Endothelial cell of umbilical vein (primary cell): ENCODE data around the gene SENP5. TPM values are rescaled to one million over a fixed set of nuclear protein-coding genes. Genes with fewer than 3 reads are reported as not detected.

ENCODE experiments used
- BruUV-seq: library from RNA; stranded (reverse); fragments of 400-500 nt; replicated peaks from 2 replicates; lab custom pipeline; 2021; lab: Mats Ljungman, UMichigan
- CTCF ChIA-PET: fragments of 300-600, 350-600 bp; sonication (Branson Sonifier 250); formaldehyde crosslinking; loops from one replicate; lab custom pipeline; 2021; ENCODE audit warnings: antibody characterized with exemption, inconsistent platforms; lab: Charles Lee
- POLR2A ChIA-PET: fragments of 300-600, 350-600 bp; sonication (Branson Sonifier 250); formaldehyde crosslinking; loops from one replicate; lab custom pipeline; 2021; ENCODE audit warnings: antibody characterized with exemption, inconsistent platforms; lab: Charles Lee
- DNase-seq: peaks from one replicate; pipeline ENCODE4 v3.0.0-alpha.2; 2011; ENCODE audit warnings: low read depth, low spot score
- FAIRE-seq: peaks from 2 replicates; lab custom pipeline; 2011; peaks lifted over from hg19 to GRCh38; lab: Jason Lieb, UNC
- H2AFZ ChIP-seq: 2 replicates; pipeline ENCODE4 v1.6.0; 2012; ENCODE audit warnings: low read depth, low read length, control low read depth, inconsistent platforms
- H3K27ac ChIP-seq: 2 replicates; pipeline ENCODE4 v1.5.1; 2011; ENCODE audit warnings: low read depth, mild to moderate bottlenecking, control low read depth, low read length, moderate library complexity; ENCODE audit not compliant: insufficient read depth
- H3K27me3 ChIP-seq, 2 experiments: 2 replicates each; pipeline versions ENCODE4 v1.6.0 to v1.6.1; 2011; ENCODE audit warnings: low read length in 2 of 2, mixed read lengths in 1 of 2; ENCODE audit not compliant: control insufficient read depth in 2 of 2, insufficient read depth in 2 of 2
- H3K36me3 ChIP-seq, 2 experiments: 2 replicates in 1 of 2; 3 replicates in 1 of 2; pipeline ENCODE4 v1.5.1; 2011; ENCODE audit warnings: low read length in 2 of 2, mild to moderate bottlenecking in 1 of 2, moderate library complexity in 1 of 2; ENCODE audit not compliant: control insufficient read depth in 2 of 2, insufficient read depth in 2 of 2; ENCODE audit errors: extremely low read depth in 1 of 2
- H3K4me1 ChIP-seq: 3 replicates; pipeline ENCODE4 v1.5.1; 2011; ENCODE audit warnings: mild to moderate bottlenecking, low read length; ENCODE audit not compliant: control insufficient read depth, insufficient read depth; ENCODE audit errors: extremely low read depth
- H3K4me2 ChIP-seq: 2 replicates; pipeline ENCODE4 v1.6.1; 2011; ENCODE audit warnings: low read length, control low read depth, mixed read lengths; ENCODE audit not compliant: insufficient read depth
- H3K4me3 ChIP-seq, 3 experiments: fragments of 200-600 bp in 1 of 3; sonication (generic), shearing (Covaris generic) in 1 of 3; replicated peaks in 1 of 3; 2 replicates each; pipeline ENCODE4 v1.5.1; 2011 to 2016; ENCODE audit warnings: control low read depth in 3 of 3, low read length in 3 of 3, mild to moderate bottlenecking in 2 of 3, inconsistent platforms in 1 of 3, low read depth in 1 of 3, moderate library complexity in 1 of 3; ENCODE audit not compliant: insufficient read depth in 1 of 3
- H3K79me2 ChIP-seq: 2 replicates; pipeline ENCODE4 v1.6.0; 2012; ENCODE audit warnings: low read length, inconsistent platforms; ENCODE audit not compliant: control insufficient read depth, insufficient read depth
- H3K9ac ChIP-seq: replicated peaks from 2 replicates; pipeline ENCODE3; 2011; ENCODE audit warnings: low read length, control low read depth; ENCODE audit not compliant: insufficient read depth; ENCODE audit errors: extremely low read depth
- H3K9me1 ChIP-seq: replicated peaks from 3 replicates; pipeline ENCODE4 v1.6.0; 2011; ENCODE audit warnings: mild to moderate bottlenecking, low read length; ENCODE audit not compliant: control insufficient read depth, insufficient read depth; ENCODE audit errors: extremely low read depth
- H3K9me3 ChIP-seq: replicated peaks from 2 replicates; pipeline ENCODE4 v1.5.1; 2012; ENCODE audit warnings: low read length, inconsistent platforms; ENCODE audit not compliant: control insufficient read depth, insufficient read depth
- H4K20me1 ChIP-seq: replicated peaks from 2 replicates; pipeline ENCODE3; 2011; ENCODE audit warnings: mild to moderate bottlenecking, low read length; ENCODE audit not compliant: control insufficient read depth, insufficient read depth; ENCODE audit errors: extremely low read depth
- FOS ChIP-seq: IDR thresholded peaks from 2 replicates; pipeline ENCODE4 v1.6.1; 2011; ENCODE audit warnings: mild to moderate bottlenecking, low read length, moderate library complexity, borderline replicate concordance; ENCODE audit not compliant: insufficient read depth
- MYC ChIP-seq: IDR thresholded peaks from one replicate; pipeline ENCODE4 v1.6.1; 2011; ENCODE audit warnings: mild to moderate bottlenecking, low read depth, low read length
- POLR2AphosphoS5 ChIP-seq: IDR thresholded peaks from 2 replicates; pipeline ENCODE4 v1.6.1; 2012; ENCODE audit warnings: low read depth, mild to moderate bottlenecking, control low read depth, low read length, moderate library complexity; ENCODE audit not compliant: insufficient read depth
- dilution Hi-C: fragments of 300-500 bp; cut with MboI; formaldehyde crosslinking; loops from one replicate; pipeline ENCODE4 v1.15.0; 2019; ENCODE audit warnings: low sequenced_read_pairs; ENCODE audit not compliant: extremely low pct_ligation_motif_present
- intact Hi-C: fragments of 100-400 bp; cut with micrococcal nuclease; formaldehyde crosslinking; loops from one replicate; pipeline ENCODE4 v1.10.0; 2022
- polyA plus RNA-seq, 4 experiments: library from polyadenylated mRNA; depleted of rRNA in 3 of 4; stranded (reverse) in 3 of 4; unstranded in 1 of 4; fragments of >200 nt; gene quantifications; 2 replicates each; pipeline versions ENCODE4 v1.2.1 to v1.2.3, GENCODE V29; 2011 to 2012; ENCODE audit warnings: missing spikeins in 1 of 4
- total RNA-seq: library from RNA; stranded (reverse); gene quantifications from 2 replicates; pipeline ENCODE4 v1.2.3, GENCODE V29; 2021

Gene SENP5
- total and polyA plus RNA-seq, 2 donors (not counting 3 experiments of a cell fraction or from before 2014, with no cell fraction given): 7.9 to 33.5 TPM

DNA sequence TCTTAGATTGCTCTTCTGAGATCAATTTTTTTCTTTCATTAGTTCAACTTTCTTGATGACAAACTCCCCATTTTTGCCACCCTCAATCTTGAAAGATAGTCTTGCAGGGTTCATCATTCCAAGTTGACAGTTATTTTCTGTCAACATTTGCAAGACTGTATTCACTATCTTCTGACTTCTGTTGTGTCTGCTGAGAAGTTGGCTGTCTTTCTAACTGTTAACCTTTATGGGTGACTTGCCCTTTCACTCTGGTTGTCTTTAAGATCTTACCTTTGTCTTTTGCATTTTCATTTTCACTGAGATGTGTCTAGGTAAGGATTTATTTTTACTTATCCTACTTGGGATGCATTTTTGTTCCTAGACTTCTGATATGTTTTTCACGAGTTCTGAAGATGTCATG lies 115.5 kb downstream of the SENP5 start:
- ChIA-PET CTCF (interaction anchor here (1.0 to 1.3 kb wide), 2 partner anchors 14 to 20 kb away, joined by 3 to 5 read pairs; no protein-coding TSS in a partner anchor), POLR2A (no interaction called here)
- H3K27me3 ChIP-seq: peaks cover 6 to 24% of the 10 kb centered on the region in 2 experiments
- H3K4me3 ChIP-seq: no peak overlapping the region
- no peak overlapping the region for H3K4me2 ChIP-seq
- H3K9ac ChIP-seq: no peak overlapping the region
- no TSS peak for BruUV-seq
- FAIRE-seq (no peak), DNase-seq (no peak)
- TF ChIP-seq MYC (no peak), POLR2AphosphoS5 (no peak), FOS (no peak)
- no peaks in the 10 kb centered on the region for H3K36me3 ChIP-seq
- H4K20me1 ChIP-seq: no peaks in the 10 kb centered on the region
- H3K9me1 ChIP-seq: no peaks in the 10 kb centered on the region
- no peaks in the 10 kb centered on the region for H3K4me1 ChIP-seq
- no peaks in the 10 kb centered on the region for H3K79me2 ChIP-seq
- no peak overlapping the region for H2AFZ ChIP-seq
- intact Hi-C loops (no loop called here), dilution Hi-C loops (no loop called here)
- no peaks in the 10 kb centered on the region for H3K9me3 ChIP-seq
- H3K27ac ChIP-seq: no peak overlapping the region

Other genes with a start within 250 kb of the SENP5 start
- gene NRROS, start 228.2 kb upstream of the SENP5 start, total RNA-seq: 14.4 and 15.6 TPM in 2 replicates
- gene NRROS, start 228.2 kb upstream of the SENP5 start, polyA plus RNA-seq: 8.1 and 8.7 TPM in 2 replicates
- gene CEP19, start 155.7 kb upstream of the SENP5 start, total RNA-seq: 1.2 and 1.6 TPM in 2 replicates
- gene CEP19, start 155.7 kb upstream of the SENP5 start, polyA plus RNA-seq: 0.53 and 0.87 TPM in 2 replicates
- 12.4 and 14.0 TPM in 2 replicates for gene PIGX, start 155.5 kb upstream of the SENP5 start, total RNA-seq
- 6.6 and 9.2 TPM in 2 replicates for gene PIGX, start 155.5 kb upstream of the SENP5 start, polyA plus RNA-seq
- 85.8 and 98.9 TPM in 2 replicates for gene PAK2, start 128.1 kb upstream of the SENP5 start, total RNA-seq
- gene PAK2, start 128.1 kb upstream of the SENP5 start, polyA plus RNA-seq: 17.6 and 22.6 TPM in 2 replicates
- 73.4 and 76.1 TPM in 2 replicates for gene NCBP2, start 74.6 kb downstream of the SENP5 start, total RNA-seq
- 21.9 and 31.2 TPM in 2 replicates for gene NCBP2, start 74.6 kb downstream of the SENP5 start, polyA plus RNA-seq
- gene PIGZ, start 100.9 kb downstream of the SENP5 start, total RNA-seq: 5.1 and 6.0 TPM in 2 replicates
- 6.5 and 7.0 TPM in 2 replicates for gene PIGZ, start 100.9 kb downstream of the SENP5 start, polyA plus RNA-seq
- 1.3 and 2.3 TPM in 2 replicates for gene MELTF, start 161.9 kb downstream of the SENP5 start, total RNA-seq
- 0.59 and 1.2 TPM in 2 replicates for gene MELTF, start 161.9 kb downstream of the SENP5 start, polyA plus RNA-seq